Trophoblast cell (in vitro differentiated cells and primary cell): ENCODE results near the gene UFD1.

ENCODE experiments used
- DNase-seq, 2 donors: peaks; one replicate each; pipeline ENCODE4 v3.0.0-alpha.2; 2016
- H2AFZ ChIP-seq: 2 replicates; pipeline ENCODE4 v1.6.1; 2013; ENCODE audit warnings: low read length, moderate library complexity, mild to moderate bottlenecking; ENCODE audit not compliant: insufficient read depth, poor library complexity
- H2AK5ac ChIP-seq: 2 replicates; pipeline ENCODE4 v1.6.1; 2013; ENCODE audit warnings: mild to moderate bottlenecking, low read length
- H2BK120ac ChIP-seq: 2 replicates; pipeline ENCODE4 v1.6.1; 2013; ENCODE audit warnings: low read length, mild to moderate bottlenecking, moderate library complexity; ENCODE audit not compliant: insufficient read depth, poor library complexity
- H2BK12ac ChIP-seq: 2 replicates; pipeline ENCODE4 v1.6.1; 2013; ENCODE audit warnings: mild to moderate bottlenecking, low read length, moderate library complexity
- H2BK5ac ChIP-seq: 2 replicates; pipeline ENCODE4 v1.6.1; 2013; ENCODE audit warnings: low read length, low read depth, moderate library complexity, mild to moderate bottlenecking; ENCODE audit not compliant: poor library complexity
- H3K14ac ChIP-seq: 2 replicates; pipeline ENCODE4 v1.6.1; 2013; ENCODE audit warnings: mild to moderate bottlenecking, low read length
- H3K18ac ChIP-seq: 2 replicates; pipeline ENCODE4 v1.6.1; 2013; ENCODE audit warnings: mild to moderate bottlenecking, low read length
- H3K23ac ChIP-seq: 2 replicates; pipeline ENCODE4 v1.6.1; 2013; ENCODE audit warnings: low read length
- H3K27ac ChIP-seq: 2 replicates; pipeline ENCODE4 v1.5.1; 2013; ENCODE audit warnings: low read depth, mild to moderate bottlenecking, inconsistent platforms, low read length, moderate library complexity
- H3K27me3 ChIP-seq: 2 replicates; pipeline ENCODE4 v1.6.1; 2013; ENCODE audit warnings: inconsistent platforms, mild to moderate bottlenecking, low read length, moderate library complexity; ENCODE audit not compliant: insufficient read depth
- H3K36me3 ChIP-seq, 2 experiments: 1 replicate in 1 of 2; 2 replicates in 1 of 2; pipeline ENCODE4 v1.6.1; 2013; ENCODE audit warnings: low read length in 2 of 2, mild to moderate bottlenecking in 2 of 2, moderate library complexity in 1 of 2; ENCODE audit not compliant: insufficient read depth in 2 of 2, control insufficient read depth in 1 of 2
- H3K4ac ChIP-seq: 2 replicates; pipeline ENCODE4 v1.6.1; 2013; ENCODE audit warnings: low read depth, mild to moderate bottlenecking, low read length, moderate library complexity
- H3K4me1 ChIP-seq, 2 experiments: 1 replicate in 1 of 2; 2 replicates in 1 of 2; pipeline ENCODE4 v1.6.1; 2013; ENCODE audit warnings: low read length in 2 of 2, mild to moderate bottlenecking in 2 of 2, moderate library complexity in 1 of 2; ENCODE audit not compliant: insufficient read depth in 2 of 2, control insufficient read depth in 1 of 2
- H3K4me2 ChIP-seq: 2 replicates; pipeline ENCODE4 v1.6.1; 2013; ENCODE audit warnings: inconsistent platforms, mild to moderate bottlenecking, low read length, moderate library complexity
- H3K4me3 ChIP-seq: 2 replicates; pipeline ENCODE4 v1.5.1; 2013; ENCODE audit warnings: mild to moderate bottlenecking, low read depth, low read length, inconsistent platforms
- H3K79me1 ChIP-seq: one replicate; pipeline ENCODE4 v1.6.1; 2013; ENCODE audit warnings: low read length
- H3K79me2 ChIP-seq: 2 replicates; pipeline ENCODE4 v1.6.1; 2013; ENCODE audit warnings: low read length, mild to moderate bottlenecking; ENCODE audit not compliant: control insufficient read depth, insufficient read depth, poor library complexity
- H3K9ac ChIP-seq: 2 replicates; pipeline ENCODE4 v1.6.1; 2013; ENCODE audit warnings: mild to moderate bottlenecking, low read length
- H3K9me3 ChIP-seq: 2 replicates; pipeline ENCODE4 v1.6.1; 2013; ENCODE audit warnings: low read depth, mild to moderate bottlenecking, control low read depth, inconsistent platforms, low read length; ENCODE audit not compliant: insufficient read depth
- H4K12ac ChIP-seq: 2 replicates; pipeline ENCODE4 v1.6.1; 2013; ENCODE audit warnings: low read depth, mild to moderate bottlenecking, low read length, moderate library complexity
- H4K8ac ChIP-seq: 2 replicates; pipeline ENCODE4 v1.6.1; 2013; ENCODE audit warnings: low read depth, mild to moderate bottlenecking, low read length, moderate library complexity
- H4K91ac ChIP-seq: one replicate; pipeline ENCODE4 v1.6.1; 2013; ENCODE audit warnings: low read depth, mild to moderate bottlenecking, low read length, moderate library complexity
- WGBS: extraction: QIAGEN DNeasy Blood & Tissue Kit; methylation state at CpG from one replicate; pipeline ENCODE4 v1.1.7; 2013; ENCODE audit warnings: missing lambda C conversion rate; ENCODE audit not compliant: insufficient read length, insufficient coverage; ENCODE audit errors: extremely low coverage; 5-methylcytosine and 5-hydroxymethylcytosine counted together

UFD1 gene

DNA sequence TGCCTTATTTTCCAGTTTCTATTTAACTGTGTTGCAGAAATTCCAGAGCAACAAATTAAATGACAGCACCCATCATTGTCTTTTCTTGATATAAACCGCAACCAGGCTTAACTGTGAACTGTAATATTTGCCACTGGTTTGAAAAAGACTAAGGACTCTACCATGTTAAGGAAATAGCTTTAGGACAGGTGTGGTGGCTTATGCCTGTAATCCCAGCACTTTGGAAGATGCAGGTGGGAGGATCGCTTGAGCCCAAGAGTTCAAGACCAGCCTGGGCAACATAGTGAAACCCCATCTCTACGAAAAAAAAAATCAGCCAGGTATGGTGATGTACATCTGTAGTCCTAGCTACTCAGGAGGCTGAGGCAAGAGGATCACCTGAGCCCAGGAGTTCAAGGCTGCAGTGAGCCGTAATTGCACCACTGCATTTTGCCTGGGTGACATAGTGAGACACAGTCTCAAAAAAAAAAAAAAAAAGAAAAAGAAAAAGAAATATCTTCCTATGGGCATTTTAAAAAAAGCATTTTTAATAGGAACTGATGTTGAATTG is 76.3 kb downstream of the UFD1 start:
- Histone ChIP-seq H3K36me3 (peaks cover 25 to 32% of the 10 kb centered on the region in 2 experiments), H4K12ac (no peak overlapping the region), H3K4me2 (no peak overlapping the region), H3K4me1 (peaks cover 0 to 1% of the 10 kb centered on the region in 2 experiments), H3K27ac (no peak overlapping the region), H3K18ac (no peak overlapping the region), H3K9ac (no peak overlapping the region), H2AK5ac (no peak overlapping the region), H3K4ac (no peak overlapping the region), H2AFZ (no peak overlapping the region), H2BK5ac (no peak overlapping the region), H3K79me2 (no peaks in the 10 kb centered on the region), H3K9me3 (no peaks in the 10 kb centered on the region), H2BK120ac (no peak overlapping the region), H3K4me3 (no peak overlapping the region), H4K8ac (no peak overlapping the region), H3K23ac (no peak overlapping the region), H3K14ac (no peak overlapping the region), H3K79me1 (no peaks in the 10 kb centered on the region), H3K27me3 (no peaks in the 10 kb centered on the region), H4K91ac (no peak overlapping the region), H2BK12ac (no peak overlapping the region)
- DNase-seq = no peak
- no CpG with 5 or more reads among the region's 4 CpGs for WGBS

DNA sequence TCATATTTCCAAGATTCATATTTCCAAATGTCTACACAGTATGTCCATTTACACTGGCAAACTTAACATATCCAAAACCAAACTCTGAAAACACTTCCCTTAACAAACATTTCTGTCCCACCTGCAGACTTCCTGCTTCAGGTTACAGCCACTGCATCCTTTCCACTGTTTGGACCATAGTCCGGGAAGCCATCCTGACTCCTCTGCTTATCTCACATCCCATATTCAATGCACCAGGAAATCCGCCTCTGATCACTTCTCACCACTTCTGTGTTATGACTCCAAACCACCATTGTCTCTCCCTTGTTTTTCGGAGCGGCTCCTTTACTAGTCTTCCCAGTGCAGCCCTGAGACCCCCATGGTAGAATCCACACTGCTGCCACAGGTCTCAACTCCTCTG is 77.5 kb downstream of the UFD1 start:
- Histone ChIP-seq H2AFZ (no peak overlapping the region), H3K27ac (no peak overlapping the region), H4K8ac (no peak overlapping the region), H4K91ac (no peak overlapping the region), H3K9ac (no peak overlapping the region), H3K4me2 (no peak overlapping the region), H3K27me3 (no peaks in the 10 kb centered on the region), H3K4me1 (no peaks in the 10 kb centered on the region), H3K23ac (no peak overlapping the region), H4K12ac (no peak overlapping the region), H3K4me3 (no peak overlapping the region), H2BK120ac (no peak overlapping the region), H3K36me3 (peaks cover 31 to 38% of the 10 kb centered on the region in 2 experiments), H3K18ac (no peak overlapping the region), H3K79me1 (no peaks in the 10 kb centered on the region), H3K4ac (no peak overlapping the region), H2BK12ac (no peak overlapping the region), H2BK5ac (no peak overlapping the region), H3K79me2 (no peaks in the 10 kb centered on the region), H3K9me3 (no peaks in the 10 kb centered on the region), H2AK5ac (no peak overlapping the region), H3K14ac (no peak overlapping the region)
- no CpG with 5 or more reads among the region's 4 CpGs for WGBS
- DNase-seq = no peak

DNA sequence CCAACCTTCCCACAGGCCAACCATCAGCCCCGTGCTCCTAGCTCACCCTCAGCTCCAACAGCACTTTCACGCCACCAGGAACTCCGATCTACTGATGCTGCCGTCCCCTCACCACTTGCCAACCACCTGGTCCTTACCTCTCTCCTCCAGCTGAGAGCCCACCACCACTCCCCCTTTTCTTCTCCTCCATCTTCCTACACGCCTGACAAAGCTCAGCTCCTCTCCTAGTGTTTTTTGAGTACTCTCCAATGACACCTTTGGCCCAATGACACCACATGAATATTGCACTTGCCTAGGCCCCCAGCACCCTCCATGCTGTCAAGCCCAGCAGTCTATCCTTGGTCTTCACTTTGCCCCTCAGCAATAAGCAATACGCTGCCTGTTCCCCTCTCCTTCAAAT is 78.1 kb downstream of the UFD1 start:
- H3K4me2 ChIP-seq = no peak overlapping the region
- H3K9me3 ChIP-seq = no peaks in the 10 kb centered on the region
- no peaks in the 10 kb centered on the region for H3K27me3 ChIP-seq
- no peak overlapping the region for H2BK12ac ChIP-seq
- H3K36me3 ChIP-seq = peaks cover 32 to 39% of the 10 kb centered on the region in 2 experiments
- H3K79me2 ChIP-seq = no peaks in the 10 kb centered on the region
- H3K23ac ChIP-seq = no peak overlapping the region
- no peak overlapping the region for H3K4ac ChIP-seq
- H2BK120ac ChIP-seq = no peak overlapping the region
- no peaks in the 10 kb centered on the region for H3K79me1 ChIP-seq
- no peak overlapping the region for H3K9ac ChIP-seq
- DNase-seq = no peak
- H2BK5ac ChIP-seq = no peak overlapping the region
- H4K12ac ChIP-seq = peak overlapping the region; percentile 17
- no peaks in the 10 kb centered on the region for H3K4me1 ChIP-seq
- H2AK5ac ChIP-seq = no peak overlapping the region
- no peak overlapping the region for H4K8ac ChIP-seq
- H3K27ac ChIP-seq = no peak overlapping the region
- no CpG with 5 or more reads among the region's 6 CpGs for WGBS
- H3K4me3 ChIP-seq = no peak overlapping the region
- H3K14ac ChIP-seq = no peak overlapping the region
- no peak overlapping the region for H3K18ac ChIP-seq
- H2AFZ ChIP-seq = no peak overlapping the region
- no peak overlapping the region for H4K91ac ChIP-seq
